ENCODE results near the gene ACSM6. TPM values are rescaled to one million over a fixed set of nuclear protein-coding genes. Genes with fewer than 3 reads are reported as not detected.

ACSM6 gene
- total and polyA plus RNA-seq, 2 of the 8 experiments (the other 6 are each of a cell fraction or from before 2014, with no cell fraction given) = 0.33 TPM; not detected in 1

DNA sequence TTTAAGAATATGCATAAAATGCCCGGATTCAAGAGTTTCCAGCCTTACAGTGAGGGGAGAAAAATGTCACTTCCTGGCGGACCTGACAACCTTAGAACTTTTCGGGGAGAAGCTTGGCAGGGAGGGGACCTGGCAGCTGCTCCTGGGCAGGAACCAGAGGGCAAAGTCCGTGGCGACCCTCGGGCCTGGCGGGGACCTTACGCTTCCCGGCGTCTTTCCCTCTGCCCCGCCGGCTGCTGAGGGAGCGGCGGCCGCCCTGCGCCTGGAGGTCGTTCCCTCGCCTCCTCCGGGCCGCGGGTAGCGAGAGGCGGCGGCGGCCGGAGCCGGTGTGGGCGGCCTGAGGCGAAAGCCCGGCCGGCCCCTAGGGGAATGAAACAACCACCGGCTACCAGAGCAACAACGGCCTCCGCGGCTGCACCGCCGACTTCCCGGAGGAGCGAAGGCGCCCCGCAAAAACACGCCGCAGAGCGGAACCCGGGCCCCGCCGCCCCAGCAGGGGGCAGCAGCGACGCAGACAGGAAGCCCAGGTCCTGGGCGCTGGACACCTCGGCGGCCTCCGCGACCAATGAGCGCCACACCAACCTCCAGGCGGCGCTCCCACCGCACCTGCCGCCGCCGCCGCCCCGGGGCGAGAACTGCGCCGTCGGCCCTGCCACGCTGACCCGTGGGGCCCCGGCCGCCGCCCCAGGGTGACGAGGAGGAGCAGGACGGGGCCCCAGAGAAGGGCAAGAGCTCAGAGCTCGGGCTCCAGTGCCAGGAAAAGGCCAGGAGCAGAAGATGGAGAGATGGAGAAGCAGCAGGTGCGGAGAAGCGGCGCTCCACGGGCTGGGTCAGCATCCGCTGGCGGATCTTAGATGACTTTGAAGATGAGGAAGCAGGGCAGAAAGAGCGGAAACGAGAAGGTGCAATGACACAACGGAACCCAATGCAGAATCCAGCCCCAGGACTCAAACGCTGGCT, 10.5 kb upstream of the ACSM6 start (continued):
- TF ChIP-seq POLR2AphosphoS5 (IDR thresholded peaks at IDR 0.05; ENCODE audit: low read depth, low read length) (peak; percentile 24; the same call in 1 of the 2 replicates), GTF2F1 (IDR thresholded peaks at IDR 0.05; ENCODE audit: borderline replicate concordance, low read depth, low read length) (peak; percentile 42; the same call in 1 of the 2 replicates), POLR2A (IDR thresholded peaks at IDR 0.05; ENCODE audit: control extremely low read depth in 1 of 2, low read depth in 2 of 2, low read length in 2 of 2) (peak in 1 of 2 experiments; percentile 67; a peak in 1 of 3 replicates), KDM1A (IDR thresholded peaks at IDR 0.05; ENCODE audit: borderline replicate concordance, low read length) (peak; percentile 67; the same call in 1 of the 2 replicates), HDAC2 (IDR thresholded peaks at IDR 0.05; ENCODE audit: borderline replicate concordance in 1 of 2, low read depth in 2 of 2, low read length in 2 of 2) (peak; percentile 57 to 81; a peak in 3 of 4 replicates), TBP (IDR thresholded peaks at IDR 0.05; ENCODE audit: low read depth, low read length) (peak; percentile 85), JUND (IDR thresholded peaks at IDR 0.05; ENCODE audit: low read length) (0 out of 2 replicates have a peak, but pooled peaks have one; percentile 11), TAF1 (IDR thresholded peaks at IDR 0.05; ENCODE audit: low read depth, low read length) (peak; percentile 59; the same call in 1 of the 2 replicates), RFX5 (IDR thresholded peaks at IDR 0.05; ENCODE audit: borderline replicate concordance, low read depth, low read length) (0 out of 2 replicates have a peak, but pooled peaks have one; percentile 36), BCL11A (IDR thresholded peaks at IDR 0.05; ENCODE audit: low read depth in 2 of 2, low read length in 2 of 2) (no peak), NANOG (IDR thresholded peaks at IDR 0.05; ENCODE audit: insufficient read depth, low read depth, low read length, poor library complexity, severe bottlenecking) (peak; percentile 24), SRF (IDR thresholded peaks at IDR 0.05; ENCODE audit: low read depth, low read length) (no peak), RNF2 (IDR thresholded peaks at IDR 0.05; ENCODE audit: borderline replicate concordance, low read depth, low read length, missing control alignments, poor library complexity, severe bottlenecking) (no peak), RBBP5 (IDR thresholded peaks at IDR 0.05; ENCODE audit: borderline replicate concordance, low read depth, low read length) (peak; percentile 71; the same call in 1 of the 2 replicates), EP300 (IDR thresholded peaks at IDR 0.05; ENCODE audit: borderline replicate concordance in 1 of 2, low read depth in 2 of 2, low read length in 2 of 2) (peak in 1 of 2 experiments; percentile 69; a peak in 1 of 3 replicates), MAX (IDR thresholded peaks at IDR 0.05) (peak; percentile 70), SIX5 (IDR thresholded peaks at IDR 0.05; ENCODE audit: low read depth, low read length) (no peak), KDM4A (IDR thresholded peaks at IDR 0.05; ENCODE audit: low read depth, low read length, severe bottlenecking) (peak; percentile 37), SAP30 (IDR thresholded peaks at IDR 0.05; ENCODE audit: insufficient read depth, insufficient replicate concordance, low read length) (no peak)
- TF ChIP-seq, protein P1, sequence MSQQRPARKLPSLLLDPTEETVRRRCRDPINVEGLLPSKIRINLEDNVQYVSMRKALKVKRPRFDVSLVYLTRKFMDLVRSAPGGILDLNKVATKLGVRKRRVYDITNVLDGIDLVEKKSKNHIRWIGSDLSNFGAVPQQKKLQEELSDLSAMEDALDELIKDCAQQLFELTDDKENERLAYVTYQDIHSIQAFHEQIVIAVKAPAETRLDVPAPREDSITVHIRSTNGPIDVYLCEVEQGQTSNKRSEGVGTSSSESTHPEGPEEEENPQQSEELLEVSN (IDR thresholded peaks at IDR 0.05) = peak; percentile 54

Measured in H1 (cell line).